Stimulated activated CD4-positive, alpha-beta T cell treated with anti-CD3 and anti-CD28 coated beads, Interleukin-15, amount 100 ng/mL, for 24 hours (primary cell): ENCODE measurements around the gene SLFN13.
"Not testable (repeated sequence)": the region's sequence is repeated elsewhere in the genome, so short reads cannot be mapped to it uniquely, and the experiment has no call there.

Experiments used
- DNase-seq: peaks from one replicate; pipeline ENCODE4 v3.0.0-alpha.2; 2020

Gene SLFN13, protein sequence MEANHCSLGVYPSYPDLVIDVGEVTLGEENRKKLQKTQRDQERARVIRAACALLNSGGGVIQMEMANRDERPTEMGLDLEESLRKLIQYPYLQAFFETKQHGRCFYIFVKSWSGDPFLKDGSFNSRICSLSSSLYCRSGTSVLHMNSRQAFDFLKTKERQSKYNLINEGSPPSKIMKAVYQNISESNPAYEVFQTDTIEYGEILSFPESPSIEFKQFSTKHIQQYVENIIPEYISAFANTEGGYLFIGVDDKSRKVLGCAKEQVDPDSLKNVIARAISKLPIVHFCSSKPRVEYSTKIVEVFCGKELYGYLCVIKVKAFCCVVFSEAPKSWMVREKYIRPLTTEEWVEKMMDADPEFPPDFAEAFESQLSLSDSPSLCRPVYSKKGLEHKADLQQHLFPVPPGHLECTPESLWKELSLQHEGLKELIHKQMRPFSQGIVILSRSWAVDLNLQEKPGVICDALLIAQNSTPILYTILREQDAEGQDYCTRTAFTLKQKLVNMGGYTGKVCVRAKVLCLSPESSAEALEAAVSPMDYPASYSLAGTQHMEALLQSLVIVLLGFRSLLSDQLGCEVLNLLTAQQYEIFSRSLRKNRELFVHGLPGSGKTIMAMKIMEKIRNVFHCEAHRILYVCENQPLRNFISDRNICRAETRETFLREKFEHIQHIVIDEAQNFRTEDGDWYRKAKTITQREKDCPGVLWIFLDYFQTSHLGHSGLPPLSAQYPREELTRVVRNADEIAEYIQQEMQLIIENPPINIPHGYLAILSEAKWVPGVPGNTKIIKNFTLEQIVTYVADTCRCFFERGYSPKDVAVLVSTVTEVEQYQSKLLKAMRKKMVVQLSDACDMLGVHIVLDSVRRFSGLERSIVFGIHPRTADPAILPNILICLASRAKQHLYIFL

DNA sequence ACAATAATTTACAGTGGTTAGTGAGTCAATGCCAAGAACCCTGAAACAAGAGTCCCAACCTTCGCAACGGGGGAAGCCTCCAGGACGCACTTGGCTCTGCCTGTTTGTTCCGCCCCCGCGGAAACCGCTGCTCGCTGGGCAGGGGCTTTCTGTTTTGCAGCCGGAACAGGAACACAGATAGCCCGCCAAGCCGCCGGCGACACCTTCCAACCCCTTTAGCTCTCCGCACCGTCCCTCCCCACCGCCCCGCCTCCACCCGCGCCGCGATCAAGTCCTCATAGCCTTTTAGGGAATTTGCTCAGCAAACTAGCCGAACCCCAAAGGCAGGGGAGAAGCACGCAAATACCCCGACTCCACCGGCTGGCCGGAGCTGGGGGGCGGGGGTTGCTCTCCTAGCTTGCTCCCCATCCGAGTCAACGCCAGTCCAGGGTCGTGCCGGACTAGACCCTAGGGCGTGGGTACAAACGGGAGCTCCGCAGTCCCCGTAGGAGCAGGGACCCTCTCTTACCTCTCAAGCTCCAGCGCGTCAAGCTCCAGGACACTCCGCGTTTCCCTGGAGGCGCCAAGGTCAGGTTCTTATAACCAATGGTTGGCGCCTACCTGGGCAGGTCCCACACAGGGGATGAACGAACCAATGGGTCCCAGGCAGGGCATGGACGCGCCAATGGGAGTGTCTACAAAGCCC is at the start of gene SLFN13:
SLFN13 (minus strand) TSS at position 553 of the 685 bp plus-strand sequence. CDS start 3,086 bp downstream, outside the sequence.
- peak; percentile 97 for DNase-seq

DNA sequence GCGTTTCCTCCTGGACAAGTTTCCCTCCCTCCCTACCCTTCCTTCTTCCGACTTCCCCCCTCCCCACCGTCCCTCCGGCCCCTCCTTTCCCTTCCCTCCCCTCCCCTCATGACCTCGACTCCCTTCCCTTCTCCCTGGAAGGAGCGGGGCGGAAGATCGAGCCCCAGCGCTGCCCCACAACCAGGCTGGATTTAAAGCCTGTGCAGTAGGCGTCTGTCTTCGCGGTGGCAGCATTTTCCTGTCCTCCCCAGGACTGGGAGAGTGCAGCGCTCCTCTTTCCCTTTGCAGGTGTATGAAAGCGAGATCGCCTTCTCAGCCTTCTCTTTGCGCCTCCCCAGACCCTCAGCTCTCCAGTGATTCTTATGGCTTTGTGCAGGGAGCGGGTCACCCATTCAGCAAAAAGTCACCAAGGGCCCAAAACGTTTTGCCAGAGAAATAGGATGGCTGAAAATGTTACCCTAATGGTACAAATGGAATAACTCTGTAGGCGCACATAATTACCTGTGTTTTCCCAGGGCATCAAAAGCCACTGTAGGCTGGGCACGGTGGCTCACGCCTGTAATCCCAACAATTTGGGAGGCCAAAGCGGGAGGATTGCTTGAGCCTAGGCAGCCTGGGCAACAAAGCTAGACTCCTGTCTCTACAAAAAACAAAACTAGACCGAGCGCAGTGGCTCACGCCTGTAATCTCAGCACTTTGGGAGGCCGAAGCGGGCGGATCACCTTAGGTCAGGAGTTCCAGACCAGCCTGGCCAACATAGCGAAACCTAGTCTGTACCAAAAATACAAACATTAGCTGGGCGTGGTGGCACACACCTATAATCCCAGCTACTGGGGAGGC is 48.1 kb upstream of the SLFN13 start:
- no peak for DNase-seq

DNA sequence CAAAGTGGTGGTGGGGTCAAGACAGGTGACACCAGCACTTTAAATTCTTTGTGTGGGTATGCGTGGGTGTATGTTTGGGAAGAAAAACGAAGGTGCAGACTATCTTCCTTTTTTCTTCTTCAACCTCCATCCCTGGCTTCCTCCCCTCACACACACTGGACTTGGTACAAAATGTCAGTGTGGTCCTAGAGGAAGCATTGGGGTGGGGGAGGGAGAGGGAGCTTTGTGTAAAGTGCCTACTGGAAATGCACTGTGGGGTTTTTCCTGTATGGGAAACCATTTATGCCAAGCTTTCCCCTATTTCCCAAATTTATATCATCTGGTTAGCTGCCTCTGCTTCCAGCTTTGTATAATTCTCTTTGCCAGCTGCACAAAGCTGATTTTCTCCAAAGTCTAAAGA is 44.5 kb upstream of the SLFN13 start:
- DNase-seq, result no peak

DNA sequence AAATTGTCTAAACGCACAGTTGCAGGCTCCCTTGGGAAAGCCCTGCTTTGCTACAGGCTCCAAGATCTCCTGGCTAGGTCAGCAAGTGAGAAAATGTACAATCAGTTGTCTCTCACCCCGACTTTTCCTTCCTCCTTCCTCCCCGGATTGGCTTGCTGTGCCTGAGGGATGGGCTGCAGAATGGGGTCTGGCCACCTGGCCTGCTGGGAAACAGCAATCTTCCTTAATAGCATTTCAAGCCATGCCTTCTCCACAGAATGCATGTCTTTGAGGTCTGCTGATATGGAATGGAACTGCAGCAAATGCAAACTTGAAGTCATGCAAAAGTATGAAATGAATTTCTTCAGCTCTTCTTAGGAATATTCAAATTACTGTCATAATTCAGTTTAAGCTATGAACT is 42.9 kb upstream of the SLFN13 start:
- DNase-seq, result no peak

DNA sequence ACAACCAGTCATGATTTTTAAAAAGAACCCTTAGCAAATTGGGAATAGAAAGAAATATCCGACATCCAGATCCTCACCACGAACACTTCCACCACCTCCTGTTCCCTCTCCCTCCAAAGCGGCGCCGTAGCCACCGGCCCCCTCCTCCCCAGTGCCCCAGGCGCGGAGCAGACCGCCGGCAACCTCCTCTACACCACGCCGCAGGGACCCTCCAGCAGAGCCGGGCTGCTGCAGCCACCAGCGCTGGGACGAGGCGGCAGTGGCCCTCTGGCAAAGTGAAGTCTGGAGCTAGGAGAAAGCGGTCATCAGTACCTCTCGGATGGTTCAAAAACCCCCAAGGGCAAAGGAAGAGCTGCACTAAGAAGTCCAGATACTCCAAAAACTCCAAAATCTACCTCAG is 41.4 kb upstream of the SLFN13 start:
- DNase-seq, result no peak

DNA sequence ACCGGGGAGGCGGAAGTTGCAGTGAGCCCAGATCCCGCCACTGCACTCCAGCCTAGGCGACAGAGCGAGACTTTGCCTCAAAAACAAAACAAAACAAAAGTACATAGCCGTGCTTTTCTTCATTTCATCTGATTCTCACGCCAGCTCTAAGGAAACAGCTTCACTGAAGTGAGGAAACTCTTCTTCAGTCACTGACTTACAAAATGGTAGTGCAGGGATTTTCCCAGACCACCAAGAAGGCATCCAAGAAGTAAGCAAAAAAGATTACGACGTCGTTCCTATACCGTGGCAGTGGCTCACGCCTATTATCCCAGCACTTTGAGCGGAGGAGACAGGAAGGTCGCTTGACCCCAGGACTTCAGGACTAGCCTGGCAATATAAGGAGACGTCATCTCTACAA is 40.4 kb upstream of the SLFN13 start:
- no peak for DNase-seq

DNA sequence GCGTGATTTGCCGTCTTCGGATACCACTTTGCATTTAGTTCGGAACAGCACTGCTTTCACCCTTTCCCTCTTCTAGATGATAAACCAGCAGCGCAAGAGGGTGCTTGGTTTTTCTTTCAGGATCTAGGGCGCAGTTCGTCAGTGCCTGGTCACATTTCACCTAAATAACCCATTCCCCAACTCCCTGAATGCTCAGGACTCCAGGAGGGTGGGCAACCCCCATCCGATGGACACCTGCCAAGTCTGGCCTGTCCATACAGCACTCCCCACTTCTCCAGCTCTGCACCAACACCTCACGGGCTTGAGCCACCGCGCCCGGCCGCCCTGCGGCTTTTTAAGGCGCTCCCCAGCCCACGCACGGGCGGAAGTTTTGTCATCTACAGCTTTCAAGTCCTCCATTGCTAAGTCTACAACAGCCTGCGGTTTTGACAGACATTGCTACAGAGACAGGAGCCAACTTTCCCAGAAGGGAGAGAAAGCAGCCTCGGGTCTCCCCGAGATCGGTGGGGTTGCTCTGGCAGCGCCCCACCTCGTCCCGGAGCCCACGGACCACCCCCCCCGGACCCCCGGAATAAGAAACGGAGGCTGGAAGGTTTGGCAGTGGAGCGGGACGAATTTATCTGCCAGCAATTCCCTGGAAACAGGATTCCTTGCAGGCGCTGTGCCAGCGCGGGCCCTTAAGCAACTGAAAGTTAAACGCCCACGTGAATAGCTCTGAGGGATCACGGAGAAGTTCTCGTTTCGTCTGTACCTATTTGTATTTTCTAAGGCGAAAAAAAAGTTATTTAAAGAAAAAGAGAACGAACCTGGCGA is 38.6 kb upstream of the SLFN13 start:
- peak; percentile 92 for DNase-seq

DNA sequence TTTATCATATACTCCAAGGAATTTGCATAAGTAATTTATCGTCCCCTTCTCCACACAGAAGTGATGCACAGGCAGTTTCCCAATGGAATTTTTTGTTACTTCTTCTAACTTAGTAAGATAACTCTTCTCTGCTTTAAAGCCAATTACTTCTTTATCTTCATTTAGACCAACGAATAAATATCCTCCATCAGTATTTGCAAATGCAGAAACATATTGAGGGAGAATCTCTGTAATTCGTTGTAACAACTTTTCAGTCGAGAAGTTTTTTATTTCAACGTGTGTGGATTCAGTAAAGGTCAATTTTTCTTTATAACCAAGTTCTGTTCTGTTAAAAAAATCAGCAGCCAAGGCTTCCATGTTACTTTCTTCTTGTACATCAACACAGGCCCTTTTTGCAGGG is 30.7 kb upstream of the SLFN13 start:
- DNase-seq, result no peak

DNA sequence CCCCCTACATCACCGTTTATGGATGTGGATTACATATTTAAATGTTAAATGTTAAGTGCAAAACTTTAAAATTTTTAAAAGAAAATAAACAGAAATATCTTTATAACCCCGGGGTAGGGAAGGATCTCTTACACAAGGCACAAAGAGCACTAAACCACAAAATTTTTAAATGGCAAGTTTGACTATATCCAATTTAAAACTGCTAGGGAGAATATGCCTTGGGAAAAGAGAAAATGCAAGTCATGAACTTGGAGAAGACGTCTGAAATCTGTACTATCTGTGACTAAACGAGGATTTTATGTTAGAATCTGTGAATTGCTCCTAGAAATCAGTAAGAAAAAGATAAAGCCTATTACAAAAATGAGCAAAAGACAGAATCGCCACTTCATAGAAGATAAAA is 28.7 kb upstream of the SLFN13 start:
- DNase-seq, result no peak

DNA sequence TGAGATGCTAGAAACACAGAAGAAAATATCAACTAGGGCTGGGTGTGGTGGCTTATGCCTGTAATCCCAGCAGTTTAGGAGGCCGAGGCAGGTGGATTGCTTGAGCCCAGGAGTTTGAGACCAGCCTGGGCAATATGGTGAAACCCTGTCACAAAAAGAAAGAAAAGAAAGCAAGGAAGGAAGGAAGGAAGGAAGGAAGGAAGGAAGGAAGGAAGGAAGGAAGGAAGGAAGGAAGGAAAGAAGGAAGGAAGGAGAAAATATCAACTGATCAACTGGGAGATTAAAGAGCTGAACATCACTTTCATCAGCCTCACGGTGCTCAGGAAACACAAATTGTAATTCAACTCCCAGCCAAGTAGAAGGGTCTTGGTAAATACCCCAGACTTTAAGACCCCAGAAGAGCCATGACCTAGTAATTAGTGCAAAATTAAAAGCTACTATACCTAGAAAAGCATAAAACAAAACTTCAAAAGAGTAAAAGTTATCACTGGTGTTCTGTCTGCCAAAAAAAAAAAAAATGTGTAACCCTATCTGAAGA is 27.8 kb upstream of the SLFN13 start:
- DNase-seq, result no peak

DNA sequence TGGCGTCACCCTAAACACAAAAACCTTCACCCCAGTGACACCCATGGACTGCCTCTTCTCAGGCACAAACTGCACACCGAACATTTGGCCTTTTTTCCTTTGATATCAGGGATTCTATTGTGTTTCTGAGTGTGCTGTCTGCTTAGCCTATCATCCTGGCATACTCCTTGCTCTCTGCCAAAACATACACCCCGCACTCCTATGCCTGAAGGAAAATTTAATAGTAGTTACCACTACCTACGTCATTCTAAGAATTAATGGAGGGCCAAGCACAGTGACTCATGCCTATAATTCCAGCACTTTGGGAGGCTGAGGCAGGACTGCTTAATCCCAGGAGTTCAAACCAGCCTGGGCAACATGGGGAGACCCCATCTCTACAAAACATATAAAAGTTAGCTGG is 19.9 kb upstream of the SLFN13 start:
- no peak for DNase-seq

DNA sequence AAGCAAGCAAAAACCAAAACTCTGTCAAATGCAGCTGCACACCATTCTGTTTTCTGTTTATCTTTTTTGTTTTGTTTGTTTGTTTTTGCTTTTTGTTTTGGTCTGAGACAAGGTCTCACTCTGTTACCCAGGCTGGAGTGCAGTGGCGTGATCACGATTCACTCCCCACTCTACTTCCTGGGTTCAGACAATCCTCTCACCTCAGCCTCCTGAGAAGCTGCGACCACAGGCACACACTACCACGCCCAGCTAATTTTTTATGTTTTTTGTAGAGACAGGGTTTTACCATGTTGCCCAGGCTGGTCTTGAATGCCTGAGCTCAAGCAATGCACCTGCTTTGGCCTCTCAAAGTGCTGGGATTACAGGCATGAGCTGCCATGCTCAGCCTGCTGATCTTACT is 19.3 kb upstream of the SLFN13 start:
- no peak for DNase-seq

DNA sequence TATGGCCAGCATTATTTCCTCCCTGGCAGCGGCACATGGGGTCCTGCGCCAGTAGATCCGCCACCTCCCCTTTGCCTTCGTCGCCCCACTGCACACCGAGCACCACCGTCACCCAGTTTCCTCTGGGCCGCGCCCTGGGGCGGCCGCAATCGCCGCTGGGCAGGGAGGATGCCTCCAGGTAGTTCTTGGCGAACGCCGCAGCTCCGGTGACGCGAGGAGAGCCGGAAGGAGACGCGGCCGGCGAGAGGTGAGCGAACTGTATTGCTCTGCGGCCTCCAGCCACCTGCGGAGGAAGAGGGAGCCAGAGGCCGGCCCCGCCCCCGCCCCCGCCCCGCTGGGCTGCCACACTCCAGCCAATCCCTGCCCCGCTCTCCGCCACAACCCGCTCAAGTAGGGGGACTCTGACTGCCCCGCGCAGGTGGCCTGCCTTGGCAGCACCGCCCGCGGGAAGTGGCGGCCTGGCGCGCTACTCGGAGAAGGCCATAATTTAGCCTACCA is 11.8 kb upstream of the SLFN13 start:
- DNase-seq, result peak; percentile 64

DNA sequence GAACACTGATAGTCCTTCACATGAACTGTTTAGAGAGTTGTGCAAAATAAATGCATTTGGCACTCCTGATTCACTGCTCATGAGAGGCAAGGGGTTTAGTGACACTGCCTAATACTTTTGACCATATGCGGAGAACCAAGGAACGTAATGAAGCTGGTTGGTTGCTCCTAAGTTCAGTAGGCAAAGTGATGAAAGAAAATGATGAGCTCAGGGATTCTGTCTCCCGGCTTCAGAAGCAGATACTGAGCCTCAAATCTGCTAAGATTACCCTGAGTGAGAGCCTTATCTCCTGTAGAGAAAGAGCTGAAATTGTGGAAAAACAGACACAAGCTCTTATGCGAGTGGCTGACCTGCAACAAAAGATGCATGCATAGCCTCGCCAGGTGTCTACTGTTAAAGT is 5.5 kb upstream of the SLFN13 start:
- DNase-seq, result not testable (repeated sequence)

DNA sequence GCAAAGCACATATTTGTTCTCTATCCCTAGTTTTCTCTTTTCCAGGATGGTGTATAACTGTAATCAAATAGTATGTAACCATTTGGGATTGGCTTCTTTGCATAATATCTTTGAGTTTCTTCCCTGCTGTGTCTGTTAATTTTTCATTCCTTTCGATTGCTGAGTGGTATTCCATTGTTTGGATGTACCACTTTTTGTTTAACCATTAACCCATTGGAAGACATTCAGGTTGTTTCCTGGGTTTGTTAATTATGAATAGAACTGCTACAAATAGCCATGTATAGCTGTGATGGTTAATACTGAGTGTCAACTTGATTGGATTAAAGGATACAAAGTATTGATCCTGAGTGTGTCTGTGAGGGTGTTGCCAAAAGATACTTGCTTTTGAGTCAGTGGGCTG is 4.6 kb upstream of the SLFN13 start:
- no peak for DNase-seq

DNA sequence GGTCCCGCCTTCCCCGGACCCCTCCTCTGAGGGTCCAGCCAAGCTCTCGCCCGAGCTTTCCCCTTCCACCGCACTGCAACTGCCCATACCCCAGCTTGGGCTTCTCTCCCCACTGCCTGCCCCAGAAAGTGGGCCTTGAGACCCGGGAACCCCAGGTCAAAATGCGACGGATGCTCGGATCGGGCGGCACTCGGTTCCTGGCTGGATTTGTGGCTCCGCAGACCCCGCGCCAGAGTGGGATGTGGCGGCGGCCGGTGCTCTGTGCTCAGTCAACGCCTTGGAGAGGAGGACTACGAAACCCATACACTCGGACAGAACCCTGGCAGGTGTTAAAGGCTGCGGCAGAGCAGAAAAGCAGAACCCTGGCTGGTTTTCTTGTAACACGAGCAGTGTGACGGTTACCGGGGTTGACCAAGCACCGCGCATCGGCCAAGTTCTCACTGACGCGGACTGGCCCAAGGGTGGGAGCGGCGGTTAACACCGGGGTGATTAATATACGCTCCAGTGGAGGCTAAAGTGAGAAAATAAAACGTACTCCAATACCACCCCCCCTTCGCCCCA is 885 bp upstream of the SLFN13 start:
- DNase-seq, result no peak

DNA sequence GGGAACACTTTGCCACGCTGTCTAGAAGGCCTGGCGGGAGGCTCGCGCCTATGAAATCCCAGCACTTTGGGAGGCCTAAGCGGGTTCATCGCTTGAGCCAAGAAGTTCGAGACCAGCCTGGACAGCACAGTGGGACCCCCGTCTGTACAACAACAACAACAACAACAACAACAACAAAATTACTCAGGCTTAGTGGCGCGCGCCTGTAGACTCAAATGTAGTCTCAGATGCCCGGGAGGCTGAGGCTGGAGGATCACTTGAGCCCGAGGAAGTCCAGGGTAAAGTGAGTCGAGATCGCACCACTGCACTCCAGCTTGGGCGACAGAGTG is 297 bp upstream of the SLFN13 start:
- DNase-seq, result no peak

DNA sequence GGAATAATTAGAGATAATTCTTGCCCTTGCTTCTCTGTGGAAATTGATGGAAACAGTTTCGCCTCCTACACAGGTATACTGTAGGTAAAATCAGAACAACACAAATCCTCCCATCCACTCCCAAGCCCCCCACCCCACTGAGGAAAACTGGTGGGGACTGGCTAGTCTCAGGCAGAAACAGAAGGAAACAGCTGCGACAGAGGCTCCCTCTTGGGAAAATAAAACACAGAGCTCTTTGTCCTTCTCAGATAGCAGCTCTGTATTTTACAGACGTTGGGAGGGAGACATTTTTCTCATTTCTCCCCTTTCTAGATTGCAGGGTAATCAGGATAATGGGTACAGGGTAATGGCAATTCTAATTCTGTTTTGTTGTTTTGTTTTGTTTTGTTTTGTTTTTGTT is 1.1 kb downstream of the SLFN13 start:
- DNase-seq, result no peak

DNA sequence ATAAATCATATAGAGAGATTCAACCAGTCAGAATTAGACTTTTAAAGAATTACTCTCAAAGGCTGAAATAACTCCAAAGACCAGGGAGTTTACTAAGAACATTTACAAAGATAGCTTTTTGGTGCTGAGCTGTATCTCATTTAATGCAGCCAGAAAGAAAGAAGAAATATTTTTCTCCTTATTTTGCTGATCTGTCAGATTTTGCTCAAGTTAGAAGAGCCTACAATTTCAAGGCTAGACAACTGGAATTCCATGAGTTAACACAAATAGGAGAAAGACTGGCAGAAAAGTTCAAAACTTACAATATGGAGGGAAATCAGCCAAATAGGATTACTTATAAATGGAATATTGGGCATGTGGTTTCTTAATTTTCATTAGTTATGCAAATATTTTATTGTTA is 10.1 kb downstream of the SLFN13 start:
- no peak for DNase-seq

DNA sequence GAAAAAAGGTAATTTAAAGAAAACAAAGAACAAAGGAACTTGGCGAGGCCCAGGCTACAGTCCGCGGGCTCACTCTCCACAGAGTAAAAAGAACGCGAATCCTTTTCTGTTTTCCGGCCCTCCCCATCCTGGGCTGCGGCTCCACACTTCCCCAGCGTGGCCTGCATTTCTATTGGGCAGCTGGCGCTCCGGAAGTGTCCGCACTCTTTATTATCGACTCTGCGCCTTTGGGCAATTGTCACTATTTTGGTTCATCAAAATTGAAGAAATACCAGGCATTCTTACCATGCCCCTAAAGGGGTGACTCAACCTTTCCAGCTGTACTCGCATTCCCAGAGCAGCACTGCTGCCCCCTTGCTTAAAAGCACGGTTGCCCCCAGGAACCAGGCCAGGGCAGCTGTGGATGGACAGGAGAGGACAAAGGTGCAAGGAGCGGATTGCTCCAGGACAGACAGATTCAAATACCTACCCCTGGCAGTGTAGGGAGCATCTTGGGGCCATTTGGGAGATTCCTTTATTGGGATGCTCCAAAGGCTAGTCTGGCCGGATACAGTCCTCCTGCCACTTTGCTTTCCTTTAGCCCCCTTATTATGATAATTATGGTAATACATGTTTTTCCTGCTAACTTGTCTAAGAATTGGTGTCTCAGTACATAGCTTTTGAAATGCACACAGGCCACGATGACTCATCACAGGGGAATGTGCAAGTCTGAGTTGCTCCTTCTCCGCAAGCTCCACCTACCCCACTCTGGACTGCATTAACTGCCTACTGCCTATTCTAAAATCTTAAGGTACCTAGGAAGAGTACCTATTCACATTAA is 15.3 kb downstream of the SLFN13 start:
- DNase-seq, result peak; percentile 83
